Thymus (tissue), 11 donors: ENCODE measurements around the gene GCAT. TPM values are rescaled to one million over a fixed set of nuclear protein-coding genes. Genes with fewer than 3 reads are reported as not detected.
A peak's percentile ranks its signal among the peaks of the same experiment; 100 is the strongest.

Source experiments
- DNase-seq, 9 donors: peaks; one replicate each; pipeline ENCODE4 v3.0.0-alpha.2; 2013; ENCODE audit warnings: low spot score in 9 of 9, low read depth in 6 of 9, missing footprints in 1 of 9
- H3K27ac ChIP-seq, 2 donors: one replicate each; pipeline ENCODE4 v1.5.1; 2013; ENCODE audit warnings: control low read depth in 1 of 2, low read depth in 1 of 2, low read length in 1 of 2, mild to moderate bottlenecking in 1 of 2, moderate library complexity in 1 of 2
- H3K27me3 ChIP-seq, 2 donors: one replicate each; pipeline ENCODE4 v1.5.1; 2013; ENCODE audit warnings: low read length in 1 of 2; ENCODE audit not compliant: control insufficient read depth in 2 of 2, insufficient read depth in 1 of 2
- H3K36me3 ChIP-seq, 2 donors: one replicate each; pipeline ENCODE4 v1.5.1; 2013; ENCODE audit warnings: low read length in 1 of 2, mild to moderate bottlenecking in 1 of 2, moderate library complexity in 1 of 2; ENCODE audit not compliant: control insufficient read depth in 2 of 2, insufficient read depth in 2 of 2
- H3K4me1 ChIP-seq, 2 donors: one replicate each; pipeline ENCODE4 v1.5.1; 2013; ENCODE audit warnings: low read length in 2 of 2; ENCODE audit not compliant: control insufficient read depth in 2 of 2, insufficient read depth in 2 of 2
- H3K4me3 ChIP-seq, 2 donors: one replicate each; pipeline ENCODE4 v1.5.1; 2013; ENCODE audit warnings: low read length in 2 of 2, control low read depth in 1 of 2, mild to moderate bottlenecking in 1 of 2
- H3K9me3 ChIP-seq, 2 donors: one replicate each; pipeline ENCODE4 v1.5.1; 2013; ENCODE audit warnings: low read length in 1 of 2, mild to moderate bottlenecking in 1 of 2; ENCODE audit not compliant: control insufficient read depth in 2 of 2, insufficient read depth in 1 of 2
- WGBS: extraction: QIAGEN DNeasy Blood & Tissue Kit; methylation state at CpG from one replicate; pipeline ENCODE4 v1.1.7; 2013; 5-methylcytosine and 5-hydroxymethylcytosine counted together
- polyA plus RNA-seq: library from polyadenylated mRNA; stranded (reverse); fragments of 200-250 nt; gene quantifications from one replicate; pipeline ENCODE4 v1.2.3, GENCODE V29; 2013
- total RNA-seq: library from RNA; stranded (reverse); fragments of 120-200 nt; gene quantifications from one replicate; pipeline ENCODE4 v1.2.4, GENCODE V29; 2013
- donor health status: healthy.

Gene GCAT
- total and polyA plus RNA-seq, 2 donors, result 4.8 to 7.8 TPM

GRCh38 chr22:37804352-37804880 is 3.3 kb upstream of the GCAT start:
- Histone ChIP-seq H3K9me3 (peaks cover 1 to 4% of the 10 kb centered on the region in 2 donors), H3K4me3 (peak overlapping the region; percentile 56 to 61), H3K36me3 (peaks cover 0 to 3% of the 10 kb centered on the region in 2 donors), H3K4me1 (peaks cover 20 to 58% of the 10 kb centered on the region in 2 donors), H3K27me3 (peaks cover 10 to 90% of the 10 kb centered on the region in 2 donors), H3K27ac (peak overlapping the region in 1 of 2 donors; percentile 40)
- peak in 1 of 9 donors; percentile 28 for DNase-seq
- 5% methylated on average over 29 of the region's 29 CpGs for WGBS

DNA sequence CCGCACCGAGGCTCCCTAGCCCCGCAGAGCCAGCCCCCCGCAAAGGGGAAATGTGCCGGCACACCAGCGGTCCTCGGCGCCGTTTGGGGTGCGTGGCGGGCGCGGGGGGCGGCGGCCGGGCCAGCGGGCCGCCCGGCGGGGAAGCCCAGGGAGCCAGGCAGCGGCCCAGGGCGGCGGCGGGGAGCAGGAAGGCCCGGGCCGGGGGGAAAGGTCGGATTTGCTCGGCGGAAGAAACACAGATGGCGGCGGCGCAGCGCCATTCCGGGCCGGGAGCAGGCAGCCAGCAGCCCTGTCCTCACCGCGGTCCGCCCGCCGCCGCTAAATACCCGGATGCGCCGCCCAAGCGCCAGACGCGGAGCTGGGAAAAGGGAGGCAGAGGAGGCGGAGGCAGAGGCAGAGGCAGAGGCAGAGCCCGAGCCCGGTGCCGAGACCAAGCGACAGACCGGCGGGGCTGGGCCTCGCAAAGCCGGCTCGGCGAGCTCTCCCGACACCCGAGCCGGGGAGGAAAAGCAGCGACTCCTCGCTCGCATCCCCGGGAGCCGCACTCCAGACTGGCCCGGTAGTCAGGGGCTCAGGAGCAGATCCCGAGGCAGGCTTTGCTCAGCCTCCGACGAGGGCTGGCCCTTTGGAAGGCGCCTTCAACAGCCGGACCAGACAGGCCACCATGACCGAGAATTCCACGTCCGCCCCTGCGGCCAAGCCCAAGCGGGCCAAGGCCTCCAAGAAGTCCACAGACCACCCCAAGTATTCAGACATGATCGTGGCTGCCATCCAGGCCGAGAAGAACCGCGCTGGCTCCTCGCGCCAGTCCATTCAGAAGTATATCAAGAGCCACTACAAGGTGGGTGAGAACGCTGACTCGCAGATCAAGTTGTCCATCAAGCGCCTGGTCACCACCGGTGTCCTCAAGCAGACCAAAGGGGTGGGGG is 2.6 kb upstream of the GCAT start:
- Histone ChIP-seq H3K4me1 (peaks cover 20 to 58% of the 10 kb centered on the region in 2 donors), H3K9me3 (peaks cover 1 to 4% of the 10 kb centered on the region in 2 donors), H3K27me3 (peaks cover 10 to 93% of the 10 kb centered on the region in 2 donors), H3K4me3 (peak overlapping the region; percentile 56 to 61), H3K36me3 (peaks cover 0 to 7% of the 10 kb centered on the region in 2 donors), H3K27ac (peak overlapping the region; percentile 55 to 85)
- WGBS, result 4% methylated on average over 86 of the region's 87 CpGs
- DNase-seq, result peak in 4 of 9 donors; percentile 57 to 82 (median 73)

- WGBS, result 39% methylated on average over 10 of the region's 10 CpGs
- H3K27ac ChIP-seq, result peak overlapping the region in 1 of 2 donors; percentile 48
- H3K4me3 ChIP-seq, result peak overlapping the region; percentile 56 to 61
- peaks cover 1 to 4% of the 10 kb centered on the region in 2 donors for H3K9me3 ChIP-seq
- H3K4me1 ChIP-seq, result peaks cover 20 to 58% of the 10 kb centered on the region in 2 donors
- peak in 1 of 9 donors; percentile 26 for DNase-seq
- peaks cover 10 to 89% of the 10 kb centered on the region in 2 donors for H3K27me3 ChIP-seq
- H3K36me3 ChIP-seq, result peaks cover 0 to 8% of the 10 kb centered on the region in 2 donors
These were observed 1.9 kb upstream of the GCAT start for GRCh38 chr22:37805810-37806277.

- DNase-seq, result peak in 1 of 9 donors; percentile 44
- peaks cover 0 to 8% of the 10 kb centered on the region in 2 donors for H3K36me3 ChIP-seq
- 2% methylated on average over 19 of the region's 19 CpGs for WGBS
- peak overlapping the region; percentile 56 to 61 for H3K4me3 ChIP-seq
- peaks cover 20 to 58% of the 10 kb centered on the region in 2 donors for H3K4me1 ChIP-seq
- peak overlapping the region in 1 of 2 donors; percentile 49 for H3K27ac ChIP-seq
- H3K9me3 ChIP-seq, result peaks cover 1 to 4% of the 10 kb centered on the region in 2 donors
- peaks cover 8 to 80% of the 10 kb centered on the region in 2 donors for H3K27me3 ChIP-seq
These were observed 1.1 kb upstream of the GCAT start for GRCh38 chr22:37806409-37807333.

- Histone ChIP-seq H3K4me3 (peak overlapping the region; percentile 54 to 61), H3K27me3 (peaks cover 4 to 64% of the 10 kb centered on the region in 2 donors), H3K27ac (no peak overlapping the region), H3K4me1 (peaks cover 16 to 45% of the 10 kb centered on the region in 2 donors), H3K36me3 (peaks cover 0 to 8% of the 10 kb centered on the region in 2 donors), H3K9me3 (peaks cover 0 to 4% of the 10 kb centered on the region in 2 donors)
- DNase-seq, result no peak
- WGBS, result 8% methylated on average over 8 of the region's 8 CpGs
These were observed 542 bp downstream of the GCAT start for GRCh38 chr22:37808294-37808657.

- Histone ChIP-seq H3K27me3 (peaks cover 0 to 49% of the 10 kb centered on the region in 2 donors), H3K36me3 (peaks cover 0 to 16% of the 10 kb centered on the region in 2 donors), H3K4me3 (no peak overlapping the region), H3K4me1 (peaks cover 11 to 34% of the 10 kb centered on the region in 2 donors), H3K9me3 (peaks cover 0 to 4% of the 10 kb centered on the region in 2 donors), H3K27ac (no peak overlapping the region)
- no peak for DNase-seq
- 97% methylated on average over 5 of the region's 5 CpGs for WGBS
These were observed 2.1 kb downstream of the GCAT start for GRCh38 chr22:37809672-37810333.

DNA sequence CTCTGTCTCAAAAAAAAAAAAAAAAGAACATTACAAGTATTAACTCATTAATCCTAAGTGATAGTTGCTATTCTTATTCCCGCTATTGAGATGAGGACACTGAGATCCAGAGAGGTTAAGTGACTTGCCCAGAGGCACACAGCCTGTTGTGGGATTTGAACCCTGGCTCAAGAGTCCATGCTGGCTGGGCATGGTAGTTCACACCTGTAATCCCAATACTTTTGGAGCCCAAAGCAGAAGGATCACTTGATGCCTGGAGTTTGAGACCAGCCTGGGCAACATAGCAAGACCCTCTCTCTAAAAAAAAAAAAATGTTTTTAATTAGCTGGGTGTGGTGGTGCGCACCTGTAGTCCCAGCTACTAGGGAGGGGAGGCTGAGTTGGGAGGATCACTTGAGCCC is 4.1 kb downstream of the GCAT start:
- Histone ChIP-seq H3K27ac (no peak overlapping the region), H3K9me3 (no peaks in the 10 kb centered on the region), H3K4me1 (peaks cover 5 to 15% of the 10 kb centered on the region in 2 donors), H3K36me3 (peaks cover 0 to 20% of the 10 kb centered on the region in 2 donors), H3K4me3 (no peak overlapping the region), H3K27me3 (peaks cover 0 to 28% of the 10 kb centered on the region in 2 donors)
- no peak for DNase-seq
- 100% methylated on average over 2 of the region's 2 CpGs for WGBS
